Activated T-helper 2 cell treated with anti-CD3 and anti-CD28 coated beads, Interferon-gamma antibody, Interleukin-2, Interleukin-4, amounts not matched to agents 10 μg/mL and 5 μg/mL and 100 μg/mL, durations not matched to agents 14 hours and 24 hours and 36 hours (primary cell): ENCODE data around the gene TMEM198. TPM values are rescaled to one million over a fixed set of nuclear protein-coding genes. Genes with fewer than 3 reads are reported as not detected.

Experiments
- DNase-seq: peaks from one replicate; pipeline ENCODE4 v3.0.0; 2021; ENCODE audit warnings: low spot score
- H3K27ac Mint-ChIP-seq: one replicate; pipeline ENCODE4 v1.8.0; 2021; ENCODE audit warnings: mixed read lengths
- H3K27me3 Mint-ChIP-seq: one replicate; pipeline ENCODE4 v1.8.0; 2021; ENCODE audit warnings: low read depth, mixed read lengths
- H3K36me3 Mint-ChIP-seq: one replicate; pipeline ENCODE4 v1.8.0; 2021; ENCODE audit warnings: low read depth, mixed read lengths
- H3K4me1 Mint-ChIP-seq: one replicate; pipeline ENCODE4 v1.8.0; 2021; ENCODE audit warnings: low read depth, mixed read lengths
- H3K4me3 Mint-ChIP-seq: one replicate; pipeline ENCODE4 v1.8.0; 2021; ENCODE audit warnings: low read depth, mild to moderate bottlenecking, moderate library complexity, mixed read lengths
- H3K9me3 Mint-ChIP-seq: one replicate; pipeline ENCODE4 v1.8.0; 2021; ENCODE audit warnings: mixed read lengths
- intact Hi-C: fragments of 100-400 bp; cut with micrococcal nuclease; formaldehyde crosslinking; loops from one replicate; pipeline ENCODE4 v1.15.1; 2023
- total RNA-seq: library from RNA; stranded (reverse); gene quantifications from 2 replicates; pipeline ENCODE4 v1.2.3, GENCODE V29; 2022

Gene TMEM198
- total RNA-seq, 1 donor from 2014 or later: 4.9 TPM

DNA sequence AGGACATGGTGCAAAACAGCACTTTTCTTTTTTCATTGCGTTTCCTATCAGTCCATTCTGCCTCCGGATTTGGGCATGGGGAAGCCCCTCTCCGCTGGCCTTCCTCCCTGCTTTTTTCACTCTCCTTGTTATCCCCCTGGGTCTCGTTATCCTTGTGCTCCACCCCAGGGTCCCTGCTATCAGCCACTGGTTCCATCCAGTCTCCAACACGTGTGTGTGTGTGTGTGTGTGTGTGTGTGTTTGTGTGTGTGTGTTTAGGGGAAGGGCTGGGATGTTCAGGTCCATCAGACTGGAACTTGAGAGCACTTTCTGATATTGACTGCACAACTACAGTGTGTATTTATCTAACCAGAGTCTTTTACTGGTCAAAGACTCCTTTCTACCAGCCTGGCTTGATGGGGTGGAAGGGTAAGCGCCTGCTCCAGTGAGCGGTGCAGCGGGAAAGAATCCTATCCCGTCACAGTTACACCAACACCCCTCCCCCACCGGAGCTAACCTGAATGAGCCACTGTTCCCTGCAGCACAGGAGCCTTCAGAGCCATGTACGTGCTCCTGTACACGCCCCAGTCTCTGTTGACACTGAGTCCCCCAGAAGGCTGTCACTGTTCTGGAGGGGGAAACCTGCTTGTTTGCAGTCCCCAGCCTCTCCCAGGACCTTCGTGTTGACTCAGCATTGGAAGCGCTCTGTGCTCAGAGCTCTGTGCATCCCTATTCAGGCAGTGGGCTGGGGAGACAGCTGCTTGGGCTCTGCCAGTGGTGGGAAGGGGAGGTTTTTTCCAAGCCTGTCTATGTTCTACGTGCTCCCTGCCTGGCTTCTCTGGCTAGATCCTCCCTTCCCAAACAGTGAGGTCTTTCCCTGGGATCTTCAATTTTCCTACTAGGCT, 32.9 kb downstream of the TMEM198 start:
- no peaks in the 10 kb centered on the region for H3K36me3 Mint-ChIP-seq
- intact Hi-C loops: no loop called here
- no peak overlapping the region for H3K4me3 Mint-ChIP-seq
- DNase-seq: no peak
- no peaks in the 10 kb centered on the region for H3K4me1 Mint-ChIP-seq
- no peak overlapping the region for H3K27ac Mint-ChIP-seq
- no peaks in the 10 kb centered on the region for H3K9me3 Mint-ChIP-seq
- H3K27me3 Mint-ChIP-seq: peaks cover 26% of the 10 kb centered on the region

DNA sequence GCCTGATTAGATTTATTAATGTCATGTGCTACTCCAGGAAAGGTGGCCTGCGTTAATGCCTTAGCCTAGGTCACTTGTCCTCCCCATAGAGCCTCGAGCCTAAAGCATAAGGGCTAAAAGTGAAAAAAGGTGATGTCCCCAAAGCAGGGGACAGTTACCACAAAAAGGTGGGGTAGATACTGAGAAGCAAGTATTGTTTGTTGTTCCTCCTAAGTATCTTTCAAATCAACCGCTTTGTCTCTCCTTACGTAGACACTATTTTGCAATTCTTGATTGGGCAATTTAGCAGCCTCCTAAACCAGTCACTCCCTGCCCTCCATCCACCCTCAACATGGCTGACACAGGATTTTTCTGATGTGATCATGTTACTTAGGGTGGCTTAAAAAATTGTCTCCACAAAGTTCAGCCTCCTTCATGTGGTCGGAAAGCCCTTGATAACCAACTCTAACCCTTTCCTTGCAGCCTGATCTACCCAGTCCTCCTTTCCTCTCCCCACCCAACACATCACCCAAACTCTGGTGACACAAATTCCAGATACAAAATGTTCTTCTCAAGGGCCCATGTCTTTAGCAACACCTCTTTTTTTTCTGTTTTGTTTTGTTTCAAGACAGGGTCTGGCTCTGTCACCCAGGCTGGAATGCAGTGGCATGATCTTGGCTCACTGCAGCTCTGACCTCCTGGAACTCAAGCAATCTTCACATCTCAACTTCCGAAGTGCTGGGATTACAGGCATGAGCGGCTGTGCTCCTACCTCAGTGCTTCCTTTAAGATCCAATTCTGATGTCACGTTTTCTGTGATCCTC, 35.2 kb downstream of the TMEM198 start:
- Mint-ChIP-seq H3K27me3 (peaks cover 10% of the 10 kb centered on the region), H3K4me3 (no peak overlapping the region), H3K9me3 (no peaks in the 10 kb centered on the region), H3K36me3 (no peaks in the 10 kb centered on the region), H3K27ac (no peak overlapping the region), H3K4me1 (no peaks in the 10 kb centered on the region)
- DNase-seq: no peak
- intact Hi-C loops: no loop called here

DNA sequence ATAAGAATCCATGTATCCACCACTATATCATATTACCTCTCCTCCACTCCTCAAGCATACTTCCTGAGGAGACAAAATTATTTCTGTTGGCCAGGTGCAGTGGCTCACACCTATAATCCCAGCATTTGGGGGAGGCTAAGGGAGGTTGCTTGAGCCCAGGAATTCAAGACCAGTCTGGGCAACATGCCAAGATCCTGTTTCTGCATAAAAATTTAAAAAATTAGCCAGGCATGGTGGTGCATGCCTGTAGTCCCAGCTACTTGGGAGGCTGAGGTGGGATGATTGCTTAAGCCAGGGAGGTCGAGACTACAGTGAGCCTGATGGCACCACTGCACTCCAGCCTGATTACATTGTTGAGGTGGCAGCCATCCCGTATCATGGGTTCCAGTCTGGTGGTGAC, 37.5 kb downstream of the TMEM198 start:
- DNase-seq: no peak
- peaks cover 17% of the 10 kb centered on the region for H3K27me3 Mint-ChIP-seq
- no peaks in the 10 kb centered on the region for H3K4me1 Mint-ChIP-seq
- no peaks in the 10 kb centered on the region for H3K36me3 Mint-ChIP-seq
- no peak overlapping the region for H3K4me3 Mint-ChIP-seq
- H3K27ac Mint-ChIP-seq: no peak overlapping the region
- H3K9me3 Mint-ChIP-seq: no peaks in the 10 kb centered on the region
- intact Hi-C loops: loop anchor here (5.0 kb wide), 1 partner anchor 794 kb away; no protein-coding TSS in a partner anchor

DNA sequence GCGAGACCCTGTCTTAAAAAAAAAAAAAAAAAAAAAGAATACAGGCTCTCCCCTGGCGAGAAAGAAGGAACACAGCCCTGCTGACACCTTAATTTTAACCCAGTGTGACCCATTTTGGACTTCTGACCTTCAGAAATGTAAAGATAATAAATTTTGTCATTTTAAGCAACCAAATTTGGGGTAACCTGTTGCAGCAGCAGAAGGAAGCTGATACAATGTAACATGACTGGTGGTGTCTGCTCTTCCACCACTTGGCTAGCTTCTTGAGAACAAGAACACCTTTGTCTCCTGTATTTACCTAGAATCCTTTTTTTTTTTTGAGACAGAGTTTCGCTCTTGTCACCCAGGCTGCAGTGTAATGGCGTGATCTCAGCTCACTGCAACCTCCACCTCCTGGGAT, 47.3 kb downstream of the TMEM198 start:
- intact Hi-C loops: no loop called here
- Mint-ChIP-seq H3K4me1 (peaks cover 3% of the 10 kb centered on the region), H3K36me3 (no peaks in the 10 kb centered on the region)

DNA sequence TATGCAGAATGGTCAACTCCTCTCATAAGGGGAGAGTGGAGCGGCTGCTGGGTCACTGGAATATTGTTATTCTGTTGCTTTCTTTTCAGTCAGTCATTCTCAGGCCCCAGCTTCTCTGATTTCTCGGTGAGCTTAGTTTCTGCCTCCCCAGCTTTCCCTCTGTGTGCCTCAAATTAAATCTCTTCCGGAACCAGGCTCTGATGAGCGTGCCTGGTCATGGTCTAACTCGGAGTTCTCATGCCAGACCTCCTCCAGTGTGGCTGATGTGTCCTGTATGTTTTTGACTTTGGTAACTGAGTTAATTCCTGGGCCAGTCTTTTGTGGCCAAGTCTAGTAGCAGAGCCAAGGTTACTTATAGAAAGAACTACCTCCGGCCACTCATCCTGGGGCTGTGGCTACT, 48.9 kb downstream of the TMEM198 start:
- Mint-ChIP-seq H3K4me1 (peaks cover 8% of the 10 kb centered on the region), H3K9me3 (no peaks in the 10 kb centered on the region), H3K4me3 (no peak overlapping the region), H3K27me3 (peaks cover 1% of the 10 kb centered on the region), H3K27ac (no peak overlapping the region), H3K36me3 (no peaks in the 10 kb centered on the region)
- intact Hi-C loops: no loop called here
- no peak for DNase-seq

More for the DNA sequence above, 47.3 kb downstream of the TMEM198 start:
- Mint-ChIP-seq H3K4me3 (no peak overlapping the region), H3K27ac (no peak overlapping the region), H3K27me3 (peaks cover 3% of the 10 kb centered on the region), H3K9me3 (no peaks in the 10 kb centered on the region)
- DNase-seq: no peak

DNA sequence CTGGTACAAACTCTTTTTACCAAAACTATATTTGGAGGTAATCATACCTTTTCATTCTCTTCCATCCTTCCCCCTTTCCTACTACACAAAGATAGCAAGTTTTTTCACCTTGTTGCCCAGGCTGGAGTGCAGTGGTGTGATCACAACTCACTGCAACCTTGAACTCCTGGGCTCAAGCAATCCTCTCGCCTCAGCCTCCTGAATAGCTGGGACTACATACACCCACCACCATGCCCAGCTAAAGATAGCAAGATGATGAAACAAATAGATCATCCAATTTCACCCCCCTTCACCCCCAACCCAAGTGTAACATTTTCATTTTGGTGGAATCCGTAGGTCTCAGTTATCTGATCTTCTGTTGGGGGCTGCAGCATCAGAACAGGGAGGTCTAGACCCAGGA, 49.3 kb downstream of the TMEM198 start:
- Mint-ChIP-seq H3K9me3 (no peaks in the 10 kb centered on the region), H3K27ac (no peak overlapping the region), H3K27me3 (peaks cover 1% of the 10 kb centered on the region), H3K36me3 (no peaks in the 10 kb centered on the region), H3K4me1 (peaks cover 10% of the 10 kb centered on the region), H3K4me3 (no peak overlapping the region)
- intact Hi-C loops: no loop called here
- DNase-seq: no peak

DNA sequence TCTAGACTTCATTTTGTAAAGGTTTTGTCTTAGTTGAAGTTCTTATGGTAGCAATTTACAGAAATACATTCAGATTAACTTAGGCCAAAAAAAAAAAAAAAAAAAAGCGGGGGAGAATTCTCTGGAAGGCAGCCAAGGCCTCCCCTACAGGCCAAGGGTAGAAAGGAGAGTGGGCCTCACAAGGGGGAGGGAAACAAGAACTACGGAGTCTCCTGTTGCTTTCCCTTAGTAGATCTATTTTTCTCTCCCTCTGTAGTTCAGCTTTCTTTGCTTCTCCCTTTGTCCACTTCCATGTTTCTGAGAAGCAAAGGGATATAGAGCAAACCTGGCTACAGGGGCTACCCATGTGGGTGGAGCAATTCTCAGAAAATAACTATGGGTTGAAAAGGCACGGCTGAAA, 51.4 kb downstream of the TMEM198 start:
- Mint-ChIP-seq H3K36me3 (no peaks in the 10 kb centered on the region), H3K4me1 (peaks cover 18% of the 10 kb centered on the region), H3K27ac (no peak overlapping the region), H3K4me3 (peak overlapping the region; percentile 31), H3K9me3 (no peaks in the 10 kb centered on the region), H3K27me3 (peaks cover 1% of the 10 kb centered on the region)
- DNase-seq: no peak
- intact Hi-C loops: loop anchor here (5.0 kb wide), 2 partner anchors 47 to 418 kb away; partner anchors contain the start of genes CNPPD1 and RETREG2

DNA sequence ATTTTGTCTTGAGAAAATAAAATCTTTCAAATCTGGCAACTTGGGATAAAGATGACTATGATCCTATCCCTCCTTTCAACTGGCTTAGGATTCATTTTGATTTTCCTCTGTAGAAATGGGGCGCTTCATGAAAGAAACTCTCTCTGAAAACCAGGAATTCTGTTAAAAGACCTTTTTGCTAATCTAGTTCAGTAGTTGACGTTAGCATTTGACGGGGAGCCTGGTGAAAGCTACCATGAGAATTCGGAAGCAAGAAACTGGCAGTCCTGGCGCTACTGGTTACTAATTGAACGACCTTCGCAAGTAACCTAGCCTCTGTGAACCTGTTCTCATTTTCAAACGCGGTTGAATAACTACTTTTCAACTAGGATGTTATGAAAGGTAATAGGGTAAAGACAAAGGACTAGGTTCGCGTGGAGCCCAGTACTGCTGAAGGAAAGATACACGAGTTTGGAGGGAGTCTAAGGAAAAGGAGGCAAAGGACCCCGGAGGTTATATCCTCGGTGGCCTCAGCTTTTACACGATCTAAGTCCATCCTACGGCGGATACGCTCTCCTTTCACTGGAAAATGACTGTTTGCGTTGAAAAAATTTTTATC, 53.2 kb downstream of the TMEM198 start:
- DNase-seq: no peak
- Mint-ChIP-seq H3K27me3 (peaks cover 1% of the 10 kb centered on the region), H3K36me3 (peaks cover 16% of the 10 kb centered on the region), H3K9me3 (no peaks in the 10 kb centered on the region), H3K4me3 (peak overlapping the region; percentile 93), H3K4me1 (peaks cover 18% of the 10 kb centered on the region), H3K27ac (peak overlapping the region; percentile 90)
- intact Hi-C loops: loop anchor here (1.0 to 5.0 kb wide), 5 partner anchors 45 to 420 kb away; partner anchors contain the start of genes CHPF, CNPPD1 and RETREG2

DNA sequence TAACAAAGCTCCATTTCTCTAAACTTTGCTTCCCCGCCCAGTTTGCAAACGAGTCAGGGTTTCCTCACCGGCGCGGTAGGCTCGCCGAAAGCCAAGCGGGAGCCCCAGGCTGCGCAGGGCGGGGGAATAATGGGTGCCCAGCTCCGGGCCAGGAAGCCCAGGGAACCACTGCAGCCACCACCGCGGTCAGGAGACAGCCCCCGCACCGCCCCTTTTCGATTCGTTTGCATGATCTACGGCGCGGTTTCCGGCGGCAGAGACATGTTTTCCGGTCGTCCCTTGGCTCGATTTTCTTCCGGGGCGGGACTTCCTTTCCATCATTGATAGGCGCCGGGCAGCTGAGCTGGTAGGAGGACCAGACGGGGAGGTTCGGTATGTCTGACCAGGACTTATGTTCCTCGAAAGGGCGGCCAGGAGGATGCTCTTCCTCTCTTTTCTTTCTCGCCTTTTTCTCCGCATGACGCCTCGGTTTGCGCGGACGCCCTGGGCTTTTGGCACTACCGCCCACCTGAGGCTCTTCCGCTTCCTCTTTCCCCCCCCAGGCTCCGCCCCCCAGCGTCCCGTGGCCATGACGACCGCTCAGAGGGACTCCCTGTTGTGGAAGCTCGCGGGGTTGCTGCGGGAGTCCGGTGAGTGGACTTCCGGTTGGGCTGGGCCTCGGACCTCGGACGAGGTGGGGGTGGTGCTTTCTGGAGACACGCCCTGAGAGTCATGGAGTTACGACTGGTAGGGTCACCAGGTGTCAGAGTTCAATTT, 53.9 kb downstream of the TMEM198 start, which contains the start of gene STK11IP:
STK11IP (plus strand) TSS at position 306 of the 756 bp plus-strand sequence; CDS start at position 569, 263 bp downstream.
- intact Hi-C loops: loop anchor here (1.0 to 5.0 kb wide), 6 partner anchors 45 to 420 kb away; partner anchors contain the start of genes CHPF, CNPPD1, GMPPA and RETREG2
- Mint-ChIP-seq H3K27ac (peak within 1 kb of the TSS; percentile 90), H3K36me3 (peaks cover 21% of the 10 kb centered on the region), H3K4me3 (peak within 1 kb of the TSS; percentile 93), H3K27me3 (no peaks in the 10 kb centered on the region), H3K9me3 (no peaks in the 10 kb centered on the region), H3K4me1 (peaks cover 18% of the 10 kb centered on the region)
- DNase-seq: peak; percentile 89

DNA sequence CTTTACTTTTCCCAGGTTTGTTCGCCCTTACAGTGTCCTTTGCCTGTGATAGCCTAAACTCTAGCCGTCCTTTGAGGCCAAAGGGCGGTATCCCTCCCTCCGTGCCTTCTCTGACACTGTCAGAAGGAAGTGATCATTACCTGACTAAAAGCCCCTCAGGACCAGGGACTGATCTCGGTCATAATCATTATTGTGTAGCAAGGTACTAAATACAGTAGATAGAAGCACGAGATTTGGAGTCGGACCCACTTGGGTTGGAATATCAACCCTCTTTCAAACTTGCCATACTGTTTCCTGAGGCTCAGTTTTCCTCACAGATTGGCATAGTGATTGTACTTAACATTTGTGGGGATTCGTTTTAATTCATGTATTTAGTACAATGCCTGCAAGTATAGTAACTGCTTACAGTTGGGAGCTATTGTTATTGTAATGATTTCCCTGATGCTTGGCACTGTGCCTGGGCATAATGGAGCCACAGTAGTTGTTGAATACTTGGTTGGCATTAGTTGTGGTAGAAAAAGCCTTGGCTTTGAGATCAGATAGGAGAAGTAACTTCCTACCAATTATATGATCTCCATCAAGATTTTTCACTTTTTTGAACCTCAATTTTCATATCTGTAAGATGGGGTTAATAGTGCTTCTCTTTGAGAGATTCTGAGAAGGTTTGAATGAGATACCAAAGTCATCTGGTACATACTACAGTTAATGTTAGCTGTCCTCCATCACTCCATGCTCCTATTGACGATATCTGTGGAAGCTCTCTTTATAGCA, 54.7 kb downstream of the TMEM198 start:
- no peak for DNase-seq
- Mint-ChIP-seq H3K27ac (peak overlapping the region; percentile 90), H3K4me3 (peak overlapping the region; percentile 93), H3K27me3 (no peaks in the 10 kb centered on the region), H3K9me3 (no peaks in the 10 kb centered on the region), H3K4me1 (peaks cover 18% of the 10 kb centered on the region), H3K36me3 (peaks cover 22% of the 10 kb centered on the region)
- intact Hi-C loops: loop anchor here (1.0 to 5.0 kb wide), 3 partner anchors 44 to 421 kb away; partner anchors contain the start of genes CNPPD1, GMPPA and RETREG2
